Vagina (tissue), 2 donors: ENCODE results near the gene MLN. TPM values are rescaled to one million over a fixed set of nuclear protein-coding genes. Genes with fewer than 3 reads are reported as not detected.

Source experiments
- DNase-seq, 2 donors: peaks; one replicate each; pipeline ENCODE4 v3.0.0-alpha.2; 2017; ENCODE audit errors: extremely low spot score in 2 of 2
- H3K27ac ChIP-seq: fragments of 200-600 bp; sonication (generic); one replicate; pipeline ENCODE4 v1.5.1; 2019
- H3K27me3 ChIP-seq: fragments of 200-600 bp; sonication (generic); one replicate; pipeline ENCODE4 v1.5.1; 2019
- H3K36me3 ChIP-seq, 2 donors: fragments of 200-600 bp; sonication (generic); one replicate each; pipeline ENCODE4 v1.5.1; 2017 to 2019
- H3K4me1 ChIP-seq: fragments of 200-600 bp; sonication (generic); one replicate; pipeline ENCODE4 v1.5.1; 2019
- H3K4me3 ChIP-seq, 2 donors: fragments of 200-600 bp; sonication (generic); 1 replicate in 1 of 2; 2 replicates in 1 of 2; pipeline ENCODE4 v1.5.1; 2016 to 2019
- H3K9me3 ChIP-seq: fragments of 200-600 bp; sonication (generic); one replicate; pipeline ENCODE4 v1.5.1; 2019
- POLR2A ChIP-seq, 2 donors: fragments of 450-650 bp; IDR thresholded peaks; one replicate each; pipeline ENCODE4 v1.6.1; 2017; ENCODE audit warnings: antibody characterized with exemption in 2 of 2, mild to moderate bottlenecking in 2 of 2, moderate library complexity in 2 of 2
- POLR2AphosphoS5 ChIP-seq, 2 donors: sonication (generic); formaldehyde crosslinking; IDR thresholded peaks; one replicate each; pipeline ENCODE4 v1.9.0; 2017; ENCODE audit warnings: antibody characterized with exemption in 2 of 2, mild to moderate bottlenecking in 2 of 2, low read depth in 1 of 2; ENCODE audit not compliant: insufficient read depth in 1 of 2
- intact Hi-C: fragments of 100-400 bp; cut with DNase I; formaldehyde crosslinking; loops from one replicate; pipeline ENCODE4 v1.15.1; 2023
- total RNA-seq: library from RNA; depleted of rRNA; stranded (reverse); fragments of >200 nt; gene quantifications from one replicate; pipeline ENCODE4 v1.2.3, GENCODE V29; 2016
- TF ChIP-seq, protein P1 (sequence below), 3 experiments: fragments of 450-650 bp in 2 of 3; fragments of 200-600 bp in 1 of 3; sonication (generic) in 1 of 3; IDR thresholded peaks; one replicate each; pipeline ENCODE4 v1.5.1; 2017 to 2019; ENCODE audit warnings: antibody characterized with exemption in 3 of 3, mild to moderate bottlenecking in 2 of 3, moderate library complexity in 2 of 3

Gene MLN
- total RNA-seq, 1 donor from 2014 or later: not detected

DNA sequence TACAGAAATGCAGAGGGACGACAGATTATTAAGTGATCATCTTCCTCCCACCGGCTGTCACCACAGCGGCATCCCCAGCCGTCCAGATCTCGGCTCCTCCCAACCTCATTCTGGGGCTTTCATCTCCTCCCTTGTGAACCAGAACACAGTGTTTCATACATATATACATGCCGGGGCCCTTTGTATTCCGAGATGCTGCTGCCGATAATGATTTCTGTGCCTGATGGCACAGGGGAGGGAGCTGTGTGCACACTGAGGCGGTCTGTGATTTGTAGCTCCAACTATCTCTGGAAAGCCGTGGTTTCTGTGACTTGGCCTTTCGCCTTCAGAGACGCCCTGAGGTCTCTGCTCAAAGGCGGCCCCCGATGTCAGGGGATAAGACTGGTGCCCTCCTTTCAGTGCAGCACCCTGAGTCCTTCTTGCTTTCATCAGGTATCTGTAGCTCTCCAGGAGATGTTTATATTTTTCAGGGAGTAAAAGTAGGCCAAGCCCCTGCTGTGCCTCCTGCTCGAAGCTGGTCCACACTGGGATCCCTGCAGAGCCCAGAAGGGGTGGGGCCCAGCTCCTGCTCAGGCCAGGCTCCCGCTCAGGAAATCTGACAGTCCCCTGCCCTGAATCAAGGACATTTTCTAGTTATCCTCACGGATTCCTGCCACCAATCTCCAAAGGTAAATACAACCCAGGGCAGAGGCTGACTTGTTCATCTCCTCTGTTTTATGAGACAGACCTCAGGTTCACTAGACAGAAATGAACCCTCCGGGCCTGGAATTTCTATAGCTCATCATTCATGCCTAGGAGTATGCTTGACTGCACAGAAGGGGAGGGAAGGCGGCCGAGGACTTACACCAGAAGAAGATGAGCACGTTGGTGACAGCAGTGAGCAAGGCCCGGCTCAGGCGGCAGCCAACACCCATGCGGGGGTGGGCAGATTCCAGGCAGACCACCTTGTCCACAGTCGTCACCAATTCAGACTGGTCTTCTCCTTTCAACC lies 26.1 kb downstream of the MLN start:
- Histone ChIP-seq H3K9me3 (no peaks in the 10 kb centered on the region), H3K36me3 (peaks cover 4 to 87% of the 10 kb centered on the region in 2 donors), H3K27me3 (no peaks in the 10 kb centered on the region), H3K27ac (no peak overlapping the region), H3K4me1 (peaks cover 31% of the 10 kb centered on the region), H3K4me3 (no peak overlapping the region)
- no peak for DNase-seq
- intact Hi-C loops: loop anchor here (10.0 kb wide), 1 partner anchor 377 kb away; no protein-coding TSS in a partner anchor
- TF ChIP-seq POLR2A (IDR thresholded peaks at IDR 0.05) (no peak), POLR2AphosphoS5 (IDR thresholded peaks at IDR 0.05; ENCODE audit: insufficient read depth in 1 of 2, low read depth in 1 of 2) (no peak)
- TF ChIP-seq, protein P1, sequence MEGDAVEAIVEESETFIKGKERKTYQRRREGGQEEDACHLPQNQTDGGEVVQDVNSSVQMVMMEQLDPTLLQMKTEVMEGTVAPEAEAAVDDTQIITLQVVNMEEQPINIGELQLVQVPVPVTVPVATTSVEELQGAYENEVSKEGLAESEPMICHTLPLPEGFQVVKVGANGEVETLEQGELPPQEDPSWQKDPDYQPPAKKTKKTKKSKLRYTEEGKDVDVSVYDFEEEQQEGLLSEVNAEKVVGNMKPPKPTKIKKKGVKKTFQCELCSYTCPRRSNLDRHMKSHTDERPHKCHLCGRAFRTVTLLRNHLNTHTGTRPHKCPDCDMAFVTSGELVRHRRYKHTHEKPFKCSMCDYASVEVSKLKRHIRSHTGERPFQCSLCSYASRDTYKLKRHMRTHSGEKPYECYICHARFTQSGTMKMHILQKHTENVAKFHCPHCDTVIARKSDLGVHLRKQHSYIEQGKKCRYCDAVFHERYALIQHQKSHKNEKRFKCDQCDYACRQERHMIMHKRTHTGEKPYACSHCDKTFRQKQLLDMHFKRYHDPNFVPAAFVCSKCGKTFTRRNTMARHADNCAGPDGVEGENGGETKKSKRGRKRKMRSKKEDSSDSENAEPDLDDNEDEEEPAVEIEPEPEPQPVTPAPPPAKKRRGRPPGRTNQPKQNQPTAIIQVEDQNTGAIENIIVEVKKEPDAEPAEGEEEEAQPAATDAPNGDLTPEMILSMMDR (IDR thresholded peaks at IDR 0.05): no peak

GRCh38 chr6:33776764-33777163 lies 27.0 kb downstream of the MLN start:
- Histone ChIP-seq H3K4me3 (no peak overlapping the region), H3K27me3 (no peaks in the 10 kb centered on the region), H3K36me3 (peaks cover 4 to 84% of the 10 kb centered on the region in 2 donors), H3K4me1 (peaks cover 34% of the 10 kb centered on the region), H3K9me3 (no peaks in the 10 kb centered on the region), H3K27ac (no peak overlapping the region)
- no peak for DNase-seq
- intact Hi-C loops: loop anchor here (10.0 kb wide), 1 partner anchor 378 kb away; no protein-coding TSS in a partner anchor
- TF ChIP-seq POLR2A (IDR thresholded peaks at IDR 0.05): no peak

GRCh38 chr6:33776186-33776585 lies 27.6 kb downstream of the MLN start:
- intact Hi-C loops: loop anchor here (10.0 kb wide), 1 partner anchor 379 kb away; no protein-coding TSS in a partner anchor
- TF ChIP-seq POLR2A (IDR thresholded peaks at IDR 0.05): no peak
- TF ChIP-seq, protein P1 (IDR thresholded peaks at IDR 0.05): no peak
- TF ChIP-seq POLR2AphosphoS5 (IDR thresholded peaks at IDR 0.05; ENCODE audit: insufficient read depth in 1 of 2, low read depth in 1 of 2): no peak
- Histone ChIP-seq H3K27me3 (no peaks in the 10 kb centered on the region), H3K27ac (no peak overlapping the region), H3K4me3 (no peak overlapping the region), H3K9me3 (no peaks in the 10 kb centered on the region), H3K4me1 (peaks cover 34% of the 10 kb centered on the region), H3K36me3 (peaks cover 4 to 79% of the 10 kb centered on the region in 2 donors)
- DNase-seq: no peak

DNA sequence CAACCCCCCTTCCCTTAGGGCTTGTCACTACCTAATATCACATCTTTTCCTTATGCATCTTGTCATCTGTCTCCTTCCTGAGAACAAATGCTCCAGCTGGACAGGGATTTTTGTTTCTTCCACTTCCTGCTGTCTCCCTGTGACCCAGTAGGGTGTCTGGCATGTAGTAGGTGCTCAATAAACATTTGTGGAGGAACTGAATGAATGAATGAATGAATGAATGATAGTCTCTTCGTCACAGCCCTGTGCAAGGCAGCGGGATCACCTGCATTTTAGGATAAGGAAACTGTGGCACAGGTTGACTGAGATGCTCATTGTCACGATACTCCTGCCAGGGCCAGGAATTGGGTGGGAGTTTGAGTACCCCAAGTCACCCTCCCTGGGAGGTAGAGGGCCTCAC lies 29.0 kb downstream of the MLN start:
- no peak for DNase-seq
- H3K36me3 ChIP-seq: peaks cover 4 to 65% of the 10 kb centered on the region in 2 donors
- intact Hi-C loops: loop anchor here (10.0 kb wide), 1 partner anchor 380 kb away; no protein-coding TSS in a partner anchor

DNA sequence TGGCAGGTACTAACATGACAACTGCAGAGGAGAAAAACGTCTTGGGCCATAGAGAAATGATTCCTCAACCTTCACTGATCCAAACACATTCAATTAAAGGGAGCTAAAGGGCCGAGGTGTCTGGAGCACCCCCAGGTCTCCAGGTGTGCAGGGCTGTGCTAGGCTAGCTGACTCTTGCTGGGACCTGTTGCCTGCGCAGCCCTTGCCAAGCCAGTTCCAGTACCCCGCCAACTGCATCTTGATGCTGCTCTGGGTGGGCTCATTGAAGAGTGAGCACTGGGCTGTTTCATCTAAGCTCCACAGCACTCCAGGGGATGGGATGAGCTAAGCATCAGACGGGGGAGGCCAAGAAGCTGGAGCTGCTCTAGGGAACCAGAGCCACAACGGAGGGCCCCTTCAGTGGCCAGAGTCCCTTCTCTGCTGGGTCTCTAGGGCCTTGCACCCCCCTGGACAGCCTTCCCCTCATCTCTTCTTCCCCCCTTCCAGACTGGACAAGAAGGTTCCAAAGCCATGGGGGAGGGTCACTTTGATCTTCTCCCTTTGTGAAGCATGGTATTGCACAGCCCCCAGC lies 30.8 kb downstream of the MLN start:
- H3K4me1 ChIP-seq: peaks cover 56% of the 10 kb centered on the region
- H3K36me3 ChIP-seq: peaks cover 4 to 47% of the 10 kb centered on the region in 2 donors
- H3K27me3 ChIP-seq: no peaks in the 10 kb centered on the region
- H3K27ac ChIP-seq: peak overlapping the region; percentile 90
- no peaks in the 10 kb centered on the region for H3K9me3 ChIP-seq
- DNase-seq: no peak
- intact Hi-C loops: loop anchor here (10.0 kb wide), 1 partner anchor 382 kb away; no protein-coding TSS in a partner anchor
- TF ChIP-seq POLR2A (IDR thresholded peaks at IDR 0.05) (no peak), POLR2AphosphoS5 (IDR thresholded peaks at IDR 0.05; ENCODE audit: insufficient read depth in 1 of 2, low read depth in 1 of 2) (no peak)
- TF ChIP-seq, protein P1 (IDR thresholded peaks at IDR 0.05): no peak
- no peak overlapping the region for H3K4me3 ChIP-seq

More for the DNA sequence above, 29.0 kb downstream of the MLN start:
- Histone ChIP-seq H3K27me3 (no peaks in the 10 kb centered on the region), H3K27ac (no peak overlapping the region), H3K4me1 (peaks cover 40% of the 10 kb centered on the region), H3K4me3 (no peak overlapping the region), H3K9me3 (no peaks in the 10 kb centered on the region)
- TF ChIP-seq POLR2A (IDR thresholded peaks at IDR 0.05): no peak
- TF ChIP-seq POLR2AphosphoS5 (IDR thresholded peaks at IDR 0.05; ENCODE audit: insufficient read depth in 1 of 2, low read depth in 1 of 2): no peak
- TF ChIP-seq, protein P1 (IDR thresholded peaks at IDR 0.05): no peak
